OCI-LY3 (cell line): ENCODE measurements around the gene PPP2R2C.

Source experiments
- EZH2phosphoT487 ChIP-seq: fragments of 200-600 bp; shearing (Covaris generic); IDR thresholded peaks from 2 replicates; pipeline ENCODE4 v1.6.1; 2018; ENCODE audit warnings: antibody characterized with exemption, mixed run types, low read depth
- TF ChIP-seq, protein P1 (sequence below): fragments of 200-600, 300-600 bp; sonication (generic); IDR thresholded peaks from 2 replicates; pipeline ENCODE4 v1.5.1; 2014; ENCODE audit warnings: antibody characterized with exemption, low read length, low read depth

DNA sequence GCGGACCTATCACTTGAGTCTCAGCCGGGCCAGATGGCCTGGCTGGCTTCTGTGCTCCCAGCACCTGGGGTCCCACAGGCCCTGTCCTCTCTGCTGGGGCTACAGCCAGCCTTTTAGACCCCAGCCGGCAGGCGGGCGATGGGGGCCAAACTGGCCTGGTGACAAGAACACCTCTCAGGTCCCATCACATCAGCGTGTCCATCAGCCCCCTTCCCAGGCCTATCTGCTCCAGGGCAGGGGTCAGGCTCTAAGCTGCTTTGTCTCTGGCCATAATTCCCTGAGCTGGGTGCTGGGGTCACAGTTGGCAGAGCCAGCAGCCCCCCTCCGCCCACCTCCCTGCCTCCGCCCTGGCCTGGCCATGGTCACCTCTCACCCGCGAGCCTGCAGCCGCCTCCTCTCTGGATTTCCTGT, 77.7 kb downstream of the PPP2R2C start:
- TF ChIP-seq, protein P1, sequence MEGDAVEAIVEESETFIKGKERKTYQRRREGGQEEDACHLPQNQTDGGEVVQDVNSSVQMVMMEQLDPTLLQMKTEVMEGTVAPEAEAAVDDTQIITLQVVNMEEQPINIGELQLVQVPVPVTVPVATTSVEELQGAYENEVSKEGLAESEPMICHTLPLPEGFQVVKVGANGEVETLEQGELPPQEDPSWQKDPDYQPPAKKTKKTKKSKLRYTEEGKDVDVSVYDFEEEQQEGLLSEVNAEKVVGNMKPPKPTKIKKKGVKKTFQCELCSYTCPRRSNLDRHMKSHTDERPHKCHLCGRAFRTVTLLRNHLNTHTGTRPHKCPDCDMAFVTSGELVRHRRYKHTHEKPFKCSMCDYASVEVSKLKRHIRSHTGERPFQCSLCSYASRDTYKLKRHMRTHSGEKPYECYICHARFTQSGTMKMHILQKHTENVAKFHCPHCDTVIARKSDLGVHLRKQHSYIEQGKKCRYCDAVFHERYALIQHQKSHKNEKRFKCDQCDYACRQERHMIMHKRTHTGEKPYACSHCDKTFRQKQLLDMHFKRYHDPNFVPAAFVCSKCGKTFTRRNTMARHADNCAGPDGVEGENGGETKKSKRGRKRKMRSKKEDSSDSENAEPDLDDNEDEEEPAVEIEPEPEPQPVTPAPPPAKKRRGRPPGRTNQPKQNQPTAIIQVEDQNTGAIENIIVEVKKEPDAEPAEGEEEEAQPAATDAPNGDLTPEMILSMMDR = no peak
- TF ChIP-seq EZH2phosphoT487 = no peak
